Hepatocyte (in vitro differentiated cells): Measurements from ENCODE around the gene VPS51. TPM values are rescaled to one million over a fixed set of nuclear protein-coding genes. Genes with fewer than 3 reads are reported as not detected.
"Not testable (repeated sequence)": the region's sequence is repeated elsewhere in the genome, so short reads cannot be mapped to it uniquely, and the experiment has no call there.

Source experiments
- DNase-seq: peaks from one replicate; pipeline ENCODE4 v3.0.0-alpha.2; 2016; ENCODE audit warnings: low spot score
- H2AFZ ChIP-seq: fragments of 200-600 bp; sonication (generic); 2 replicates; pipeline ENCODE4 v1.6.0; 2016; ENCODE audit warnings: antibody characterized with exemption, mild to moderate bottlenecking
- H3K27ac ChIP-seq: fragments of 200-600 bp; sonication (generic); 2 replicates; pipeline ENCODE4 v1.5.1; 2016; ENCODE audit warnings: mild to moderate bottlenecking
- H3K27me3 ChIP-seq: fragments of 200-600 bp; sonication (generic); 2 replicates; pipeline ENCODE4 v1.6.1; 2016
- H3K36me3 ChIP-seq: fragments of 200-600 bp; sonication (generic); replicated peaks from 2 replicates; pipeline ENCODE4 v1.5.1; 2016; ENCODE audit warnings: low read depth; ENCODE audit not compliant: insufficient read depth
- H3K4me1 ChIP-seq: fragments of 200-600 bp; sonication (generic); 2 replicates; pipeline ENCODE4 v1.5.1; 2016; ENCODE audit warnings: mild to moderate bottlenecking, moderate library complexity; ENCODE audit not compliant: insufficient read depth
- H3K4me2 ChIP-seq: fragments of 200-600 bp; sonication (generic); 2 replicates; pipeline ENCODE4 v1.6.0; 2016
- H3K4me3 ChIP-seq: fragments of 200-600 bp; sonication (generic); 2 replicates; pipeline ENCODE4 v1.5.1; 2016; ENCODE audit warnings: mild to moderate bottlenecking
- H3K79me2 ChIP-seq: fragments of 200-600 bp; sonication (generic); 2 replicates; pipeline ENCODE4 v1.6.0; 2017; ENCODE audit warnings: mild to moderate bottlenecking
- H3K9me2 ChIP-seq: fragments of 200-600 bp; sonication (generic); replicated peaks from 2 replicates; pipeline ENCODE4 v1.6.0; 2017; ENCODE audit warnings: mild to moderate bottlenecking; ENCODE audit not compliant: insufficient read depth
- H3K9me3 ChIP-seq: fragments of 200-600 bp; sonication (generic); 2 replicates; pipeline ENCODE4 v1.5.1; 2016; ENCODE audit warnings: low read depth, mild to moderate bottlenecking
- H4K20me1 ChIP-seq: fragments of 200-600 bp; sonication (generic); 2 replicates; pipeline ENCODE4 v1.6.0; 2016; ENCODE audit warnings: mild to moderate bottlenecking; ENCODE audit not compliant: insufficient read depth, poor library complexity, severe bottlenecking
- CTCF ChIP-seq: fragments of 200-600 bp; sonication (generic); IDR thresholded peaks from 2 replicates; pipeline ENCODE4 v1.5.1; 2016; ENCODE audit warnings: antibody characterized with exemption, mild to moderate bottlenecking; ENCODE audit not compliant: poor library complexity
- EZH2 ChIP-seq: fragments of 200-600 bp; sonication (generic); IDR thresholded peaks from 2 replicates; pipeline ENCODE4 v1.6.1; 2016; ENCODE audit warnings: antibody characterized with exemption, mild to moderate bottlenecking, borderline replicate concordance
- EZH2phosphoT487 ChIP-seq: fragments of 200-600 bp; sonication (generic); IDR thresholded peaks from one replicate; pipeline ENCODE4 v1.6.1; 2018; ENCODE audit warnings: antibody characterized with exemption, mild to moderate bottlenecking, low read depth, moderate library complexity; ENCODE audit not compliant: unreplicated experiment, severe bottlenecking
- WGBS: methylation state at CpG from one replicate; pipeline ENCODE4 v1.1.6; 2016; ENCODE audit warnings: low lambda C conversion rate; ENCODE audit errors: missing lambda C conversion rate; 5-methylcytosine and 5-hydroxymethylcytosine counted together
- polyA plus RNA-seq: library from polyadenylated mRNA; unstranded; fragments of >200 nt; fragmentation: Nextera tagmentation; extraction: Ambion mirVana; gene quantifications from 2 replicates; pipeline ENCODE4 v1.2.1, GENCODE V29; 2016
- total RNA-seq: library from RNA; depleted of rRNA; stranded (reverse); fragments of >200 nt; gene quantifications from 2 replicates; pipeline ENCODE4 v1.2.3, GENCODE V29; 2014

VPS51 gene
- total and polyA plus RNA-seq, 2 experiments from 2014 or later: 63.5 to 242 TPM

GRCh38 chr11:65118097-65118837 lies 22.3 kb downstream of the VPS51 start:
- H2AFZ ChIP-seq: no peak overlapping the region
- 89% methylated on average over 18 of the region's 18 CpGs for WGBS
- peaks cover 2% of the 10 kb centered on the region for H3K36me3 ChIP-seq
- DNase-seq: no peak
- no peak overlapping the region for H3K4me2 ChIP-seq
- TF ChIP-seq EZH2 (no peak), EZH2phosphoT487 (no peak), CTCF (no peak)
- no peaks in the 10 kb centered on the region for H3K27me3 ChIP-seq
- no peaks in the 10 kb centered on the region for H3K9me3 ChIP-seq
- no peak overlapping the region for H3K4me3 ChIP-seq
- H3K79me2 ChIP-seq: peaks cover 68% of the 10 kb centered on the region
- peaks cover 30% of the 10 kb centered on the region for H3K4me1 ChIP-seq
- no peaks in the 10 kb centered on the region for H4K20me1 ChIP-seq
- H3K27ac ChIP-seq: no peak overlapping the region
- H3K9me2 ChIP-seq: no peaks in the 10 kb centered on the region

- Histone ChIP-seq H3K79me2 (peaks cover 68% of the 10 kb centered on the region), H3K27ac (peak overlapping the region; percentile 14), H3K4me1 (peaks cover 23% of the 10 kb centered on the region)
- DNase-seq, H3K4me3 ChIP-seq, H3K9me2 ChIP-seq, H3K4me2 ChIP-seq, H4K20me1 ChIP-seq, H3K27me3 ChIP-seq, H3K36me3 ChIP-seq, H3K9me3 ChIP-seq, H2AFZ ChIP-seq: not testable (repeated sequence)
- 95% methylated on average over 18 of the region's 18 CpGs for WGBS
These were observed 23.1 kb downstream of the VPS51 start for GRCh38 chr11:65118891-65119669.

GRCh38 chr11:65119670-65119995 lies 23.6 kb downstream of the VPS51 start:
- H4K20me1 ChIP-seq: no peaks in the 10 kb centered on the region
- H3K9me3 ChIP-seq: no peaks in the 10 kb centered on the region
- H3K79me2 ChIP-seq: peaks cover 68% of the 10 kb centered on the region
- H3K4me1 ChIP-seq: peaks cover 23% of the 10 kb centered on the region
- no peak overlapping the region for H3K4me2 ChIP-seq
- DNase-seq: no peak
- H3K27me3 ChIP-seq: no peaks in the 10 kb centered on the region
- TF ChIP-seq EZH2phosphoT487: no peak
- no peak for TF ChIP-seq CTCF
- TF ChIP-seq EZH2: no peak
- H3K27ac ChIP-seq: peak overlapping the region; percentile 14
- peaks cover 2% of the 10 kb centered on the region for H3K36me3 ChIP-seq
- no peaks in the 10 kb centered on the region for H3K9me2 ChIP-seq
- H2AFZ ChIP-seq: no peak overlapping the region
- H3K4me3 ChIP-seq: no peak overlapping the region

GRCh38 chr11:65120831-65121230 lies 24.8 kb downstream of the VPS51 start:
- Histone ChIP-seq H3K79me2 (peaks cover 64% of the 10 kb centered on the region), H4K20me1 (no peaks in the 10 kb centered on the region), H3K27ac (peak overlapping the region; percentile 93), H3K9me2 (no peaks in the 10 kb centered on the region), H3K27me3 (no peaks in the 10 kb centered on the region), H3K4me1 (peaks cover 23% of the 10 kb centered on the region), H3K4me2 (peak overlapping the region; percentile 89), H3K4me3 (peak overlapping the region; percentile 60), H2AFZ (no peak overlapping the region), H3K9me3 (no peaks in the 10 kb centered on the region), H3K36me3 (peaks cover 2% of the 10 kb centered on the region)
- no peak for TF ChIP-seq EZH2
- TF ChIP-seq EZH2phosphoT487: no peak
- no peak for TF ChIP-seq CTCF
- 90% methylated on average over 3 of the region's 3 CpGs for WGBS
- DNase-seq: no peak
